ENCODE data around the gene IFT122.

DNA sequence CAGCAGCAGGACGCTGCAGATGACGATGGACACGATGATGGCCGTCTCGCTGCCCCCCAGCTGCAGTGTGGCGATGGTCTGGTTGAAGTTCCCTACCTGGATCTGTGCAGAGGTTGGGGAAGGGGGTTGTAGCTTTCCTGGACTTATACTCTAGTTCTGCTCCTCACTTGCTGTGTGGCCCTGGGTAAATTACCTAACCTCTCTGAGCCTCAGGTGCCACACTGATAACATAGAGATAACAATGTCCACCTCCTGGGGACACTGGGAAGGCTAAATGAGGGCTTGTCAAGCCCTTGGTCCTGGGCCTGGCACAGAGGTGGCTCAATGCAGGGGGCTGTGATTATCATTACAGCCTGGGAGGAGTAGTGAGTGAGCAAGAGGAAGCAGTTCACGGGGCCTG is 129.8 kb downstream of the IFT122 start:
- TF ChIP-seq, protein P1, sequence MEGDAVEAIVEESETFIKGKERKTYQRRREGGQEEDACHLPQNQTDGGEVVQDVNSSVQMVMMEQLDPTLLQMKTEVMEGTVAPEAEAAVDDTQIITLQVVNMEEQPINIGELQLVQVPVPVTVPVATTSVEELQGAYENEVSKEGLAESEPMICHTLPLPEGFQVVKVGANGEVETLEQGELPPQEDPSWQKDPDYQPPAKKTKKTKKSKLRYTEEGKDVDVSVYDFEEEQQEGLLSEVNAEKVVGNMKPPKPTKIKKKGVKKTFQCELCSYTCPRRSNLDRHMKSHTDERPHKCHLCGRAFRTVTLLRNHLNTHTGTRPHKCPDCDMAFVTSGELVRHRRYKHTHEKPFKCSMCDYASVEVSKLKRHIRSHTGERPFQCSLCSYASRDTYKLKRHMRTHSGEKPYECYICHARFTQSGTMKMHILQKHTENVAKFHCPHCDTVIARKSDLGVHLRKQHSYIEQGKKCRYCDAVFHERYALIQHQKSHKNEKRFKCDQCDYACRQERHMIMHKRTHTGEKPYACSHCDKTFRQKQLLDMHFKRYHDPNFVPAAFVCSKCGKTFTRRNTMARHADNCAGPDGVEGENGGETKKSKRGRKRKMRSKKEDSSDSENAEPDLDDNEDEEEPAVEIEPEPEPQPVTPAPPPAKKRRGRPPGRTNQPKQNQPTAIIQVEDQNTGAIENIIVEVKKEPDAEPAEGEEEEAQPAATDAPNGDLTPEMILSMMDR (IDR thresholded peaks at IDR 0.05) = no peak
- TF ChIP-seq POLR2A (IDR thresholded peaks at IDR 0.05) = no peak
